H1 (cell line): ENCODE results near the gene COL10A1. TPM values are rescaled to one million over a fixed set of nuclear protein-coding genes. Genes with fewer than 3 reads are reported as not detected.

Experiments used
- BACH1 ChIP-seq: IDR thresholded peaks from 2 replicates; pipeline ENCODE4 v1.6.1; 2012; ENCODE audit warnings: low read length, improper control_type of control experiment
- CREB1 ChIP-seq: IDR thresholded peaks from 2 replicates; pipeline ENCODE4 v1.6.1; 2012; ENCODE audit warnings: inconsistent platforms
- RAD21 ChIP-seq, 2 experiments: IDR thresholded peaks in 1 of 2; conservative IDR thresholded peaks in 1 of 2; 2 replicates each; pipeline ENCODE4 v1.6.1; 2011; ENCODE audit warnings: low read depth in 2 of 2, low read length in 2 of 2, improper control_type of control experiment in 1 of 2, inconsistent platforms in 1 of 2, mild to moderate bottlenecking in 1 of 2, moderate library complexity in 1 of 2
- RXRA ChIP-seq: IDR thresholded peaks from 2 replicates; pipeline ENCODE4 v1.6.1; 2011; ENCODE audit warnings: low read depth, mild to moderate bottlenecking, low read length, moderate library complexity; ENCODE audit not compliant: insufficient read depth
- SP1 ChIP-seq: IDR thresholded peaks from 2 replicates; pipeline ENCODE4 v1.6.1; 2011; ENCODE audit warnings: low read depth, low read length
- YY1 ChIP-seq: IDR thresholded peaks from 2 replicates; pipeline ENCODE4 v1.6.1; 2011; ENCODE audit warnings: low read depth, mild to moderate bottlenecking, low read length
- polyA plus RNA-seq, 7 experiments: library from polyadenylated mRNA; depleted of rRNA in 3 of 7; stranded (reverse) in 5 of 7; unstranded in 2 of 7; fragments of >200 nt in 5 of 7; fragments of 200-250 nt in 2 of 7; gene quantifications; 1 replicate in 5 of 7; 2 replicates in 1 of 7; 4 replicates in 1 of 7; pipeline versions ENCODE4 v1.2.1 to v1.2.3, GENCODE V29; 2011 to 2013; ENCODE audit warnings: missing spikeins in 2 of 7, mixed read lengths in 2 of 7
- total RNA-seq: library from RNA; stranded (reverse); fragmentation: NEBNext Ultra II Directional; extraction: Animal tissue kit (Norgen Biotek cat#: 25700); gene quantifications from 2 replicates; pipeline ENCODE4 v1.2.1, GENCODE V29; 2021

COL10A1 gene
- total and polyA plus RNA-seq, 2 of the 8 experiments (the other 6 are each of a cell fraction or from before 2014, with no cell fraction given): not detected

GRCh38 chr6:116113386-116113785 is 12.5 kb downstream of the COL10A1 start (continued):
- no peak for TF ChIP-seq BACH1
- TF ChIP-seq CREB1: no peak
- no peak for TF ChIP-seq RXRA
- no peak for TF ChIP-seq RAD21 (IDR thresholded peaks at IDR 0.05 in 1 of 2, conservative IDR thresholded peaks at IDR 0.05 in 1 of 2; ENCODE audit: low read depth in 2 of 2, low read length in 2 of 2)
- no peak for TF ChIP-seq YY1
- TF ChIP-seq SP1: no peak
